HG02763 (cell line): Measurements from ENCODE around the gene EIF4E2.
"Not testable (repeated sequence)": the region's sequence is repeated elsewhere in the genome, so short reads cannot be mapped to it uniquely, and the experiment has no call there.

Source experiments
- ATAC-seq: cut with Tn5 transposase; IDR thresholded peaks from one replicate; pipeline ENCODE4 v1.9.1; 2021; ENCODE audit warnings: mild to moderate bottlenecking, moderate library complexity; ENCODE audit not compliant: unreplicated experiment

The EIF4E2 gene

GRCh38 chr2:232521959-232522622 lies 28.4 kb upstream of the EIF4E2 start:
- ATAC-seq: no peak

- no peak for ATAC-seq
These were observed 27.7 kb upstream of the EIF4E2 start for GRCh38 chr2:232522623-232523401.

- ATAC-seq: no peak
These were observed 27.1 kb upstream of the EIF4E2 start for GRCh38 chr2:232523402-232523681.

GRCh38 chr2:232523682-232524597 lies 26.5 kb upstream of the EIF4E2 start:
- ATAC-seq: no peak

GRCh38 chr2:232524771-232525170 lies 25.7 kb upstream of the EIF4E2 start:
- no peak for ATAC-seq

GRCh38 chr2:232525199-232525598 lies 25.3 kb upstream of the EIF4E2 start:
- no peak for ATAC-seq

GRCh38 chr2:232525791-232526371 lies 24.6 kb upstream of the EIF4E2 start, which contains the start of gene CHRND:
CHRND (plus strand) TSS chr2:232526160; CDS start chr2:232526216, 56 bp downstream.
- no peak for ATAC-seq

GRCh38 chr2:232526372-232526941 lies 24.0 kb upstream of the EIF4E2 start:
- ATAC-seq: no peak

GRCh38 chr2:232527905-232528470 lies 22.5 kb upstream of the EIF4E2 start:
- no peak for ATAC-seq

- no peak for ATAC-seq
These were observed 21.6 kb upstream of the EIF4E2 start for GRCh38 chr2:232528746-232529460.

- ATAC-seq: no peak
These were observed 20.5 kb upstream of the EIF4E2 start for GRCh38 chr2:232529806-232530547.

GRCh38 chr2:232530626-232531260 lies 19.7 kb upstream of the EIF4E2 start:
- ATAC-seq: no peak

- ATAC-seq: no peak
These were observed 18.1 kb upstream of the EIF4E2 start for GRCh38 chr2:232532419-232532818.

GRCh38 chr2:232532821-232533220 lies 17.7 kb upstream of the EIF4E2 start:
- not testable (repeated sequence) for ATAC-seq

GRCh38 chr2:232533944-232534710 lies 16.4 kb upstream of the EIF4E2 start:
- no peak for ATAC-seq

- ATAC-seq: no peak
These were observed 15.4 kb upstream of the EIF4E2 start for GRCh38 chr2:232534940-232535651.
